HEK293 (cell line): ENCODE results near the gene SOS2.

Experiments
- CTCF ChIA-PET: fragments of 350-600 bp; formaldehyde crosslinking; extraction: SDS; loops from one replicate; lab custom pipeline; 2021; ENCODE audit warnings: antibody characterized with exemption; lab: Yijun Ruan, JAX
- POLR2A ChIA-PET: fragments of 300-600 bp; formaldehyde crosslinking; extraction: SDS; loops from one replicate; lab custom pipeline; 2020; ENCODE audit warnings: antibody characterized with exemption, inconsistent platforms; lab: Yijun Ruan, JAX
- H3K27ac ChIP-seq: fragments of 200-500 bp; sonication (Bioruptor generic); 2 replicates; pipeline ENCODE4 v1.5.1; 2014; ENCODE audit warnings: low read depth, low read length, control low read depth, inconsistent platforms; ENCODE audit errors: extremely low read depth
- H3K36me3 ChIP-seq, 2 experiments: fragments of 200-500 bp in 1 of 2; sonication (Bioruptor generic) in 1 of 2; 1 replicate in 1 of 2; 2 replicates in 1 of 2; pipeline ENCODE4 v1.5.1; 2014 to 2017; ENCODE audit warnings: inconsistent platforms in 2 of 2, low read length in 2 of 2; ENCODE audit not compliant: control insufficient read depth in 2 of 2, insufficient read depth in 1 of 2
- H3K4me1 ChIP-seq: fragments of 200-500 bp; sonication (Bioruptor generic); 2 replicates; pipeline ENCODE4 v1.5.1; 2014; ENCODE audit warnings: mild to moderate bottlenecking, low read length, inconsistent platforms; ENCODE audit not compliant: control insufficient read depth, insufficient read depth
- H3K4me3 ChIP-seq: 2 replicates; pipeline ENCODE4 v1.5.1; 2011; ENCODE audit warnings: low read depth, mild to moderate bottlenecking, control low read depth, low read length, moderate library complexity
- H3K9me3 ChIP-seq: fragments of 200-500 bp; sonication (Bioruptor generic); 2 replicates; pipeline ENCODE4 v1.5.1; 2014; ENCODE audit warnings: low read depth, low read length, inconsistent platforms; ENCODE audit not compliant: control insufficient read depth, insufficient read depth
- FEZF1 ChIP-seq: fragments of 450-650 bp; formaldehyde crosslinking; IDR thresholded peaks from 2 replicates; pipeline ENCODE4 v1.5.1; 2016; ENCODE audit warnings: missing biosample characterization, missing genetic modification characterization
- GFI1B ChIP-seq: fragments of 450-650 bp; formaldehyde crosslinking; IDR thresholded peaks from 2 replicates; pipeline ENCODE4 v1.5.1; 2016; ENCODE audit warnings: missing biosample characterization, missing genetic modification characterization
- HOXD13 ChIP-seq: sonication (generic); formaldehyde crosslinking; IDR thresholded peaks from 2 replicates; pipeline ENCODE4 v1.8.0; 2022; ENCODE audit warnings: missing genetic modification reagents, borderline replicate concordance
- INSM2 ChIP-seq: fragments of 450-650 bp; formaldehyde crosslinking; IDR thresholded peaks from 2 replicates; pipeline ENCODE4 v1.5.1; 2016; ENCODE audit warnings: missing biosample characterization, missing genetic modification characterization
- OSR2 ChIP-seq: fragments of 450-650 bp; formaldehyde crosslinking; IDR thresholded peaks from 2 replicates; pipeline ENCODE4 v1.5.1; 2016; ENCODE audit warnings: missing biosample characterization, missing genetic modification characterization
- SCRT2 ChIP-seq: fragments of 450-650 bp; formaldehyde crosslinking; IDR thresholded peaks from 2 replicates; pipeline ENCODE4 v1.5.1; 2016; ENCODE audit warnings: missing biosample characterization, missing genetic modification characterization
- SETDB1 ChIP-seq: IDR thresholded peaks from one replicate; pipeline ENCODE4 v1.6.1; 2017; ENCODE audit warnings: mild to moderate bottlenecking, low read length, moderate library complexity, mixed read lengths; ENCODE audit not compliant: insufficient read length
- ZBTB17 ChIP-seq: fragments of 450-650 bp; formaldehyde crosslinking; IDR thresholded peaks from 2 replicates; pipeline ENCODE4 v1.5.1; 2016; ENCODE audit warnings: missing biosample characterization, missing genetic modification characterization
- ZNF121 ChIP-seq: fragments of 450-650 bp; formaldehyde crosslinking; IDR thresholded peaks from 2 replicates; pipeline ENCODE4 v1.5.1; 2016; ENCODE audit warnings: missing biosample characterization, missing genetic modification characterization
- ZNF184 ChIP-seq: fragments of 450-650 bp; IDR thresholded peaks from 2 replicates; pipeline ENCODE4 v1.5.1; 2018; ENCODE audit warnings: missing biosample characterization, mild to moderate bottlenecking, missing genetic modification characterization
- ZNF274 ChIP-seq, 2 experiments: fragments of 200-500 bp in 1 of 2; fragments of 450-650 bp in 1 of 2; sonication (Bioruptor generic) in 1 of 2; formaldehyde crosslinking in 1 of 2; IDR thresholded peaks; 2 replicates each; pipeline versions ENCODE4 v1.5.1 to v1.6.1; 2014 to 2016; ENCODE audit warnings: borderline replicate concordance in 1 of 2, inconsistent platforms in 1 of 2, low read length in 1 of 2, missing biosample characterization in 1 of 2, missing genetic modification characterization in 1 of 2
- ZNF302 ChIP-seq: fragments of 450-650 bp; formaldehyde crosslinking; IDR thresholded peaks from 2 replicates; pipeline ENCODE4 v1.5.1; 2016; ENCODE audit warnings: missing biosample characterization, missing genetic modification characterization, low read depth
- ZNF366 ChIP-seq: fragments of 450-650 bp; formaldehyde crosslinking; conservative IDR thresholded peaks from 2 replicates; pipeline ENCODE4 v1.5.1; 2016; ENCODE audit warnings: missing biosample characterization, missing genetic modification characterization
- ZNF37A ChIP-seq: fragments of 450-650 bp; IDR thresholded peaks from 2 replicates; pipeline ENCODE4 v1.5.1; 2018; ENCODE audit warnings: missing biosample characterization, missing genetic modification characterization
- ZNF501 ChIP-seq: fragments of 450-650 bp; formaldehyde crosslinking; IDR thresholded peaks from 2 replicates; pipeline ENCODE4 v1.5.1; 2016; ENCODE audit warnings: missing biosample characterization, missing genetic modification characterization
- ZNF510 ChIP-seq: fragments of 450-650 bp; formaldehyde crosslinking; IDR thresholded peaks from 2 replicates; pipeline ENCODE4 v1.5.1; 2018; ENCODE audit warnings: mild to moderate bottlenecking, missing genetic modification characterization, missing biosample characterization; ENCODE audit not compliant: insufficient replicate concordance
- ZNF621 ChIP-seq: fragments of 450-650 bp; formaldehyde crosslinking; IDR thresholded peaks from 2 replicates; pipeline ENCODE4 v1.5.1; 2017; ENCODE audit warnings: missing biosample characterization, missing genetic modification characterization
- ZNF777 ChIP-seq: fragments of 450-650 bp; formaldehyde crosslinking; IDR thresholded peaks from 2 replicates; pipeline ENCODE4 v1.5.1; 2017; ENCODE audit warnings: missing biosample characterization, missing genetic modification characterization, borderline replicate concordance
- ZXDB ChIP-seq: fragments of 450-650 bp; formaldehyde crosslinking; IDR thresholded peaks from 2 replicates; pipeline ENCODE4 v1.5.1; 2016; ENCODE audit warnings: missing biosample characterization, missing genetic modification characterization
- TF ChIP-seq, protein P1 (sequence below): fragments of 450-650 bp; formaldehyde crosslinking; IDR thresholded peaks from 2 replicates; pipeline ENCODE4 v1.5.1; 2017; ENCODE audit warnings: missing biosample characterization, missing genetic modification characterization

The SOS2 gene

DNA sequence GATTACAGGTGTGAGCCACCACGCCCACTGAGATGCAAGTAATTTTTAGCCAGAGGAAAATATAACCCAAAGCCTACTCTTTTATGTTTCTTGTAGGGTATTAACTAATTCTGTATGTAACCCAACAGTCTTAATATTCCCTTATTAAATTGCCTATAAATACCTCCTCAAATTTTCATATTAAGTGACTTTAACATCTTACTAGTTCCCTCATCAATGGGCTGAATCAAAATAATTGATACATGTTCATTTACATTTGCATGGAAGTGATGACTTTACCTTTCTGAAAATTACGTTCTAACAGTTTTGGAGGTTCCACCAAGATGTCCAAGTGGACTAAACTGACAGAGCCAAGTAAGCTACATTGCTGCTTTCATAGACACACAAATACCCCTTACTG is 3.1 kb downstream of the SOS2 start:
- TF ChIP-seq OSR2 (no peak), GFI1B (no peak), HOXD13 (CRISPR knock-in tag) (no peak), ZNF510 (peak; percentile 100), ZNF621 (tag by site-specific recombination) (no peak), ZNF274 (IDR thresholded peaks at IDR 0.05; ENCODE audit: low read length) (no peak), ZNF274 (tag by site-specific recombination; IDR thresholded peaks at IDR 0.05; ENCODE audit: borderline replicate concordance) (no peak)
- TF ChIP-seq, all 188 proteins: peak for 1
- Histone ChIP-seq H3K9me3 (no peaks in the 10 kb centered on the region), H3K27ac (no peak overlapping the region), H3K36me3 (peaks cover 0 to 6% of the 10 kb centered on the region in 2 experiments; a peak in 1 of 3 replicates), H3K4me1 (peaks cover 24% of the 10 kb centered on the region), H3K4me3 (no peak overlapping the region)
- ChIA-PET CTCF (no interaction called here), POLR2A (no interaction called here)

GRCh38 chr14:50225974-50226297 is 5.4 kb downstream of the SOS2 start:
- peak overlapping the region; percentile 48; the same call in 1 of the 2 replicates for H3K27ac ChIP-seq
- TF ChIP-seq ZNF366 (tag by site-specific recombination): peak; percentile 38; the same call in 1 of the 2 replicates
- 0 out of 2 replicates have a peak, but pooled peaks have one; percentile 25 for TF ChIP-seq FEZF1 (tag by site-specific recombination)
- no peak for TF ChIP-seq ZNF777 (tag by site-specific recombination)
- TF ChIP-seq ZXDB (tag by site-specific recombination): peak; percentile 35; the same call in 1 of the 2 replicates
- TF ChIP-seq, all 188 proteins: peak for 3
- ChIA-PET POLR2A (interaction anchor here (0.7 to 1.1 kb wide), 2 partner anchors 37 to 114 kb away, joined by 3 to 4 read pairs; no protein-coding TSS in a partner anchor), CTCF (interaction anchor here (0.7 to 1.8 kb wide), 2 partner anchors 15 to 361 kb away, joined by 4 to 7 read pairs; no protein-coding TSS in a partner anchor)
- no peaks in the 10 kb centered on the region for H3K9me3 ChIP-seq
- peaks cover 0 to 6% of the 10 kb centered on the region in 2 experiments; a peak in 1 of 3 replicates for H3K36me3 ChIP-seq
- H3K4me1 ChIP-seq: peaks cover 25% of the 10 kb centered on the region
- no peak overlapping the region for H3K4me3 ChIP-seq

- Histone ChIP-seq H3K4me1 (peaks cover 27% of the 10 kb centered on the region), H3K9me3 (no peaks in the 10 kb centered on the region), H3K27ac (peak overlapping the region; percentile 48; the same call in 1 of the 2 replicates), H3K36me3 (peaks cover 0 to 6% of the 10 kb centered on the region in 2 experiments; a peak in 1 of 3 replicates)
- ChIA-PET CTCF (interaction anchor here (0.7 kb wide), 3 partner anchors 14 to 568 kb away, joined by 3 to 6 read pairs (median 4); no protein-coding TSS in a partner anchor), POLR2A (interaction anchor here (0.7 to 1.1 kb wide), 2 partner anchors 38 to 113 kb away, joined by 3 to 4 read pairs; no protein-coding TSS in a partner anchor)
- 0 out of 2 replicates have a peak, but pooled peaks have one; percentile 22 for TF ChIP-seq ZNF501 (tag by site-specific recombination)
- no peak for TF ChIP-seq ZNF37A (tag by site-specific recombination)
- 0 out of 2 replicates have a peak, but pooled peaks have one; percentile 34 for TF ChIP-seq INSM2
- TF ChIP-seq, protein P1, sequence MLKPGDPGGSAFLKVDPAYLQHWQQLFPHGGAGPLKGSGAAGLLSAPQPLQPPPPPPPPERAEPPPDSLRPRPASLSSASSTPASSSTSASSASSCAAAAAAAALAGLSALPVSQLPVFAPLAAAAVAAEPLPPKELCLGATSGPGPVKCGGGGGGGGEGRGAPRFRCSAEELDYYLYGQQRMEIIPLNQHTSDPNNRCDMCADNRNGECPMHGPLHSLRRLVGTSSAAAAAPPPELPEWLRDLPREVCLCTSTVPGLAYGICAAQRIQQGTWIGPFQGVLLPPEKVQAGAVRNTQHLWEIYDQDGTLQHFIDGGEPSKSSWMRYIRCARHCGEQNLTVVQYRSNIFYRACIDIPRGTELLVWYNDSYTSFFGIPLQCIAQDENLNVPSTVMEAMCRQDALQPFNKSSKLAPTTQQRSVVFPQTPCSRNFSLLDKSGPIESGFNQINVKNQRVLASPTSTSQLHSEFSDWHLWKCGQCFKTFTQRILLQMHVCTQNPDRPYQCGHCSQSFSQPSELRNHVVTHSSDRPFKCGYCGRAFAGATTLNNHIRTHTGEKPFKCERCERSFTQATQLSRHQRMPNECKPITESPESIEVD: peak; percentile 80
- no peak for TF ChIP-seq SETDB1
- TF ChIP-seq ZBTB17 (tag by site-specific recombination): peak; percentile 80
- TF ChIP-seq ZNF121 (tag by site-specific recombination): peak; percentile 79
- no peak for TF ChIP-seq ZNF184 (tag by site-specific recombination)
- TF ChIP-seq SCRT2 (tag by site-specific recombination): no peak
- TF ChIP-seq ZNF302 (tag by site-specific recombination): no peak
- TF ChIP-seq, all 188 proteins: peak for 5
- H3K4me3 ChIP-seq: no peak overlapping the region
Measured at GRCh38 chr14:50225067-50225973, 6.1 kb downstream of the SOS2 start.
